ENCODE measurements around the gene SPDYE4. TPM values are rescaled to one million over a fixed set of nuclear protein-coding genes. Genes with fewer than 3 reads are reported as not detected.
"Not testable (repeated sequence)": the region's sequence is repeated elsewhere in the genome, so short reads cannot be mapped to it uniquely, and the experiment has no call there.

The SPDYE4 gene
- not detected for total RNA-seq

GRCh38 chr17:8758137-8758596 lies at the start of gene SPDYE4:
TSS of gene SPDYE4 (minus strand) at chr17:8758546. CDS start at chr17:8758382, 164 bp downstream.
- no peak for ATAC-seq (replicated peaks in 6 of 8)
- WGBS, 10 experiments: 40 to 100% (median 90%) methylated on average over 1 to 14 of the region's 15 CpGs; no CpG with 5 or more reads in 2 of the 10 experiments
- in situ Hi-C loops (cut with MboI; ENCODE audit: low pct_unique_long_range_greater_than_20kb in 2 of 9, low sequenced_read_pairs in 9 of 9, unreplicated experiment in 9 of 9): loop anchor here in 3 of 9 experiments (25.0 kb wide), 2 partner anchors 221 to 346 kb away; no protein-coding TSS in a partner anchor
- no peak within 1 kb of the TSS for H3K27ac ChIP-seq
- H3K4me3 ChIP-seq: no peak within 1 kb of the TSS
- no peaks in the 10 kb centered on the region for H3K4me1 ChIP-seq (replicated peaks in 1 of 2)

GRCh38 chr17:8806926-8807550 lies 48.7 kb upstream of the SPDYE4 start:
- WGBS, 10 experiments: 20 to 80% (median 60%) methylated on average over 1 to 3 of the region's 4 CpGs; no CpG with 5 or more reads in 1 of the 10 experiments
- in situ Hi-C loops (cut with MboI; ENCODE audit: low pct_unique_long_range_greater_than_20kb in 2 of 9, low sequenced_read_pairs in 9 of 9, unreplicated experiment in 9 of 9): no loop called here
- peak in 2 of 8 experiments; percentile 33 to 38 for ATAC-seq (replicated peaks in 6 of 8)
- Histone ChIP-seq H3K27ac (no peak overlapping the region), H3K4me3 (no peak overlapping the region), H3K4me1 (replicated peaks in 1 of 2) (no peaks in the 10 kb centered on the region)

GRCh38 chr17:8806253-8806925 lies 48.0 kb upstream of the SPDYE4 start:
- no CpG with 5 or more reads among the region's 3 CpGs for WGBS, 10 experiments
- H3K27ac ChIP-seq: no peak overlapping the region
- in situ Hi-C loops (cut with MboI; ENCODE audit: low pct_unique_long_range_greater_than_20kb in 2 of 9, low sequenced_read_pairs in 9 of 9, unreplicated experiment in 9 of 9): no loop called here
- no peak overlapping the region for H3K4me3 ChIP-seq
- H3K4me1 ChIP-seq (replicated peaks in 1 of 2): no peaks in the 10 kb centered on the region
- ATAC-seq (replicated peaks in 6 of 8): no peak

- 30 to 100% (median 70%) methylated on average over 1 to 4 of the region's 10 CpGs; no CpG with 5 or more reads in 5 of the 10 experiments for WGBS, 10 experiments
- in situ Hi-C loops (cut with MboI; ENCODE audit: low pct_unique_long_range_greater_than_20kb in 2 of 9, low sequenced_read_pairs in 9 of 9, unreplicated experiment in 9 of 9); ATAC-seq (replicated peaks in 6 of 8); H3K4me1 ChIP-seq (replicated peaks in 1 of 2); H3K4me3 ChIP-seq; H3K27ac ChIP-seq: not testable (repeated sequence)
These were observed 47.0 kb upstream of the SPDYE4 start for GRCh38 chr17:8805396-8805795.

GRCh38 chr17:8803531-8804420 lies 45.4 kb upstream of the SPDYE4 start:
- in situ Hi-C loops (cut with MboI; ENCODE audit: low pct_unique_long_range_greater_than_20kb in 2 of 9, low sequenced_read_pairs in 9 of 9, unreplicated experiment in 9 of 9): no loop called here
- ATAC-seq (replicated peaks in 6 of 8): peak in 4 of 8 experiments; percentile 23 to 55 (median 34)
- WGBS, 10 experiments: 0 to 63% (median 58%) methylated on average over 1 to 7 of the region's 19 CpGs; no CpG with 5 or more reads in 3 of the 10 experiments

GRCh38 chr17:8801135-8801840 lies 42.9 kb upstream of the SPDYE4 start:
- in situ Hi-C loops (cut with MboI; ENCODE audit: low pct_unique_long_range_greater_than_20kb in 2 of 9, low sequenced_read_pairs in 9 of 9, unreplicated experiment in 9 of 9): no loop called here
- no peak for ATAC-seq (replicated peaks in 6 of 8)
- WGBS, 10 experiments: 25 to 100% (median 73%) methylated on average over 1 to 4 of the region's 6 CpGs; no CpG with 5 or more reads in 4 of the 10 experiments
- H3K4me1 ChIP-seq (replicated peaks in 1 of 2): no peaks in the 10 kb centered on the region
- no peak overlapping the region for H3K27ac ChIP-seq
- no peak overlapping the region for H3K4me3 ChIP-seq

More at GRCh38 chr17:8803531-8804420, 45.4 kb upstream of the SPDYE4 start:
- H3K4me1 ChIP-seq (replicated peaks in 1 of 2): no peaks in the 10 kb centered on the region
- no peak overlapping the region for H3K4me3 ChIP-seq
- H3K27ac ChIP-seq: no peak overlapping the region

GRCh38 chr17:8800656-8801055 lies 42.3 kb upstream of the SPDYE4 start:
- ATAC-seq (replicated peaks in 6 of 8): no peak
- in situ Hi-C loops (cut with MboI; ENCODE audit: low pct_unique_long_range_greater_than_20kb in 2 of 9, low sequenced_read_pairs in 9 of 9, unreplicated experiment in 9 of 9): no loop called here
- WGBS, 10 experiments: 30 to 83% (median 49%) methylated on average over 1 to 2 of the region's 2 CpGs; no CpG with 5 or more reads in 4 of the 10 experiments
- H3K27ac ChIP-seq: no peak overlapping the region
- H3K4me3 ChIP-seq: no peak overlapping the region
- no peaks in the 10 kb centered on the region for H3K4me1 ChIP-seq (replicated peaks in 1 of 2)

GRCh38 chr17:8799570-8800212 lies 41.3 kb upstream of the SPDYE4 start:
- WGBS, 10 experiments: 17 to 90% (median 67%) methylated on average over 1 to 7 of the region's 15 CpGs; no CpG with 5 or more reads in 4 of the 10 experiments
- no peak overlapping the region for H3K4me3 ChIP-seq
- in situ Hi-C loops (cut with MboI; ENCODE audit: low pct_unique_long_range_greater_than_20kb in 2 of 9, low sequenced_read_pairs in 9 of 9, unreplicated experiment in 9 of 9): loop anchor here in 5 of 9 experiments (25.0 kb wide), 3 partner anchors 88 to 712 kb away; partner anchors contain the start of gene ALOX12B (in 2 of the 5)
- no peak overlapping the region for H3K27ac ChIP-seq
- H3K4me1 ChIP-seq (replicated peaks in 1 of 2): no peaks in the 10 kb centered on the region
- no peak for ATAC-seq (replicated peaks in 6 of 8)

- H3K4me1 ChIP-seq (replicated peaks in 1 of 2): no peaks in the 10 kb centered on the region
- in situ Hi-C loops (cut with MboI; ENCODE audit: low pct_unique_long_range_greater_than_20kb in 2 of 9, low sequenced_read_pairs in 9 of 9, unreplicated experiment in 9 of 9): loop anchor here in 5 of 9 experiments (25.0 kb wide), 3 partner anchors 88 to 712 kb away; partner anchors contain the start of gene ALOX12B (in 2 of the 5)
- peak in 2 of 8 experiments; percentile 51 to 53 for ATAC-seq (replicated peaks in 6 of 8)
- no peak within 1 kb of the TSS for H3K27ac ChIP-seq
- WGBS, 10 experiments: 17 to 37% (median 30%) methylated on average over 2 to 6 of the region's 62 CpGs; no CpG with 5 or more reads in 7 of the 10 experiments
- H3K4me3 ChIP-seq: no peak within 1 kb of the TSS
These were observed 40.7 kb upstream of the SPDYE4 start, which contains the start of gene MFSD6L for GRCh38 chr17:8798846-8799569. TSS of gene MFSD6L (minus strand) at chr17:8799365. CDS start at chr17:8799120, 245 bp downstream.

- no peak for ATAC-seq (replicated peaks in 6 of 8)
- H3K4me3 ChIP-seq: no peak overlapping the region
These were observed 40.0 kb upstream of the SPDYE4 start for GRCh38 chr17:8798176-8798845.

More at GRCh38 chr17:8798176-8798845, 40.0 kb upstream of the SPDYE4 start:
- 40 to 92% (median 70%) methylated on average over 1 to 6 of the region's 23 CpGs; no CpG with 5 or more reads in 2 of the 10 experiments for WGBS, 10 experiments
- Histone ChIP-seq H3K4me1 (replicated peaks in 1 of 2) (no peaks in the 10 kb centered on the region), H3K27ac (no peak overlapping the region)
- in situ Hi-C loops (cut with MboI; ENCODE audit: low pct_unique_long_range_greater_than_20kb in 2 of 9, low sequenced_read_pairs in 9 of 9, unreplicated experiment in 9 of 9): loop anchor here in 5 of 9 experiments (25.0 kb wide), 3 partner anchors 89 to 711 kb away; partner anchors contain the start of gene ALOX12B (in 2 of the 5)

All from motor neuron (in vitro differentiated cells).